RWPE1 (cell line): ENCODE results near the gene CBX2.
A peak's percentile ranks its signal among the peaks of the same experiment; 100 is the strongest.

Source experiments
- CTCF ChIA-PET: fragments of 350-600 bp; sonication (Branson Sonifier 250); formaldehyde crosslinking; extraction: SDS; loops from one replicate; lab custom pipeline; 2021; lab: Yijun Ruan, JAX
- POLR2A ChIA-PET: fragments of 400-600 bp; formaldehyde crosslinking; extraction: SDS; loops from one replicate; lab custom pipeline; 2020; ENCODE audit warnings: antibody characterized with exemption; ENCODE audit not compliant: low non-redundant PET; lab: Yijun Ruan, JAX
- DNase-seq: peaks from one replicate; pipeline ENCODE4 v3.0.0; 2012; ENCODE audit warnings: low spot score
- H3K27ac ChIP-seq: fragments of 450-650 bp; 2 replicates; pipeline ENCODE4 v1.5.1; 2017
- TF ChIP-seq, protein P1 (sequence below): fragments of 450-650 bp; conservative IDR thresholded peaks from 2 replicates; pipeline ENCODE4 v1.5.1; 2017; ENCODE audit warnings: low read depth, mild to moderate bottlenecking

Gene CBX2

DNA sequence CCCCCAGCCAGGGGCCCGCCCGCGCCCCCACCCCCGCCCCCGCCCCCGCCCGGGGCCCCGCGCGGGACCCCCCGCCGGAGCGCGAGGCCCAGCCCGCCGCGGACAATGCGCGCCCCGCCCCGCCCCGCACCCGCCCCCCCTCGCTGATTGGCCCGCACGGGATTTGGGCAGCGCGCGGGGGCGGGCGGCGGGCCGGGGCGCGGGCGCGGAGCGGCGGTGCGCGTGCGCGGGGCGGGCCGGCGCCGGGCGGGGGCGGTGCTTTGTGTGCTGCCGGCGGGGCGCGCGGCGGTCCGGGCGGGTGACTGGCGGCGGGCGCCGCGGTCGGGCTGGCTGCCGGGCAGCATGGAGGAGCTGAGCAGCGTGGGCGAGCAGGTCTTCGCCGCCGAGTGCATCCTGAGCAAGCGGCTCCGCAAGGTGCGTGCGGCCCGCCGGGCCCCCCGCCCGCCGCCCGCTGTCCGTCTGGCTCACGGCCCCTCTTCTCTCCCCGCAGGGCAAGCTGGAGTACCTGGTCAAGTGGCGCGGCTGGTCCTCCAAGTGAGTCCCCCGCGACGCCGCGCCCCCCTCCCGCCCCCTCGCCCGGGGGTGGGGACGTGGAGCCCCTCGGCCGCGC is at the start of gene CBX2:
TSS of gene CBX2 (plus strand) at position 255 of the 610 bp plus-strand sequence. CDS start at position 343, 88 bp downstream.
- H3K27ac ChIP-seq: peak within 1 kb of the TSS; percentile 63
- TF ChIP-seq, protein P1, sequence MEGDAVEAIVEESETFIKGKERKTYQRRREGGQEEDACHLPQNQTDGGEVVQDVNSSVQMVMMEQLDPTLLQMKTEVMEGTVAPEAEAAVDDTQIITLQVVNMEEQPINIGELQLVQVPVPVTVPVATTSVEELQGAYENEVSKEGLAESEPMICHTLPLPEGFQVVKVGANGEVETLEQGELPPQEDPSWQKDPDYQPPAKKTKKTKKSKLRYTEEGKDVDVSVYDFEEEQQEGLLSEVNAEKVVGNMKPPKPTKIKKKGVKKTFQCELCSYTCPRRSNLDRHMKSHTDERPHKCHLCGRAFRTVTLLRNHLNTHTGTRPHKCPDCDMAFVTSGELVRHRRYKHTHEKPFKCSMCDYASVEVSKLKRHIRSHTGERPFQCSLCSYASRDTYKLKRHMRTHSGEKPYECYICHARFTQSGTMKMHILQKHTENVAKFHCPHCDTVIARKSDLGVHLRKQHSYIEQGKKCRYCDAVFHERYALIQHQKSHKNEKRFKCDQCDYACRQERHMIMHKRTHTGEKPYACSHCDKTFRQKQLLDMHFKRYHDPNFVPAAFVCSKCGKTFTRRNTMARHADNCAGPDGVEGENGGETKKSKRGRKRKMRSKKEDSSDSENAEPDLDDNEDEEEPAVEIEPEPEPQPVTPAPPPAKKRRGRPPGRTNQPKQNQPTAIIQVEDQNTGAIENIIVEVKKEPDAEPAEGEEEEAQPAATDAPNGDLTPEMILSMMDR: no peak
- peak; percentile 95 for DNase-seq
- POLR2A ChIA-PET: no interaction called here
- CTCF ChIA-PET: interaction anchor here (0.5 to 1.5 kb wide), 7 partner anchors 11 to 93 kb away, joined by 3 to 7 read pairs (median 4); no protein-coding TSS in a partner anchor

DNA sequence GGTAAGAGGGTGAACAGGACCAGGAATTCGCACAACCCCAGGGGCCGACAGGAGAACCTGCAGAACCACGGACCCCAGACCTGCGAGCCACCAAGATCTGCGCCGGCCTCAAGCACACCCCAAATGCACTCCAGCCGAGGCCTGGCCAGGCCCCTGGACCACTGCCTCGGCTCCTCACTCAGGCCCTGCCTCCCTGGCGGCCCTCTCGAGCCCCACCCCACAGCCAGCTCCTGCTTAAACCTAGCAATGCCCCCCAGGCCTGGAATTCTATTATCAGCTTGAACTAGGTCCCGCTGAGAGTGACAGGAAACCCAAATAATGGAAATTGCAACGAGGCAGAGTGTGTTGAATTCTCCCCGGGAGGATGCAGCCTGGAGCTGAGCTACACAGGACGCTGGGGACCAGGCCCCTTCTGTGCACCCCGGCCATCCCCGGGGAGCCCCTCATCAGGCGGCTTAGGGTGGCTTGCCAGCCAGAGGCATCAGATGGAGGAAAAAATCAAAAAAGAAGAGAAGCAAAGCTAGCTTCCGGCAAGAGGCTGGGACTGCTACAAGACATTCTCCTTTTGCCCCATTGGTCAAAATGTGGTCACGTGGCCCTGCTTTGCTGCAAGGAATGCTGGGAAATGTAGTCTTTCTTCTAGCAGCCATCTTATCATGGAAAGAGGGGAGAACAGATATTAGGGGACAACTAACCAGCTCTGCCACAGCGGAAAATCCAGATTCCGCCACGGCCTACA is 49.6 kb upstream of the CBX2 start:
- no peak overlapping the region for H3K27ac ChIP-seq
- peak; percentile 93 for DNase-seq
- TF ChIP-seq, protein P1: no peak
- POLR2A ChIA-PET: no interaction called here
- CTCF ChIA-PET: interaction anchor here (0.7 to 0.8 kb wide), 2 partner anchors 14 to 169 kb away, joined by 3 read pairs; no protein-coding TSS in a partner anchor

DNA sequence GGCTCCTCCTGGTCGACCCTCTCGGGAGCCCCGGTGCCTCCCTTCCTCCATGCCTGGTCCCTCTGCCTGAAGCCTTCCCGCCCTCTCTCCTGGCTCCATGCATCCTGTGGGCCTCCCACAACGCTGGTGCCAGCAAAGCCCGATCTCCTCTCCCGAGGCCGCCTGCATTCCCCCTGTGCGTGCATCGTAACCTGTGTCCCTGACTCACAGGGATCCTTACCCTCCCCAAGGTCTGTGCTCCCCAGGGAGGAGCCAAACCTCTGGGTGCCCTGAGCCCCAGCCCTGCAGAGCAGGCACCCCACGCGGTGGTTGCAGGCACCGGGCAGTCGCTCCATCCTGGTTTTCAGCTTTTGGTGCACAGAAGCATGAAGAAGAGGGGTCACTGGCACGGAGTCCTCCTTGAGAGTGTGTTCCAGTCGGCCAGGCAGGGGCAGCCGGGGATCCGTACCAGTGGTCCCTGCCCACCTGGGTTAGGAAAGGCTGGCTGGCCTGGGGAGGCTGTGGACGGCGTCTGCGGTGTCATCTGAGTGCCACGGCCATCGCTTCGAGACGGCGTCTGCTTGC is 49.0 kb upstream of the CBX2 start:
- TF ChIP-seq, protein P1: no peak
- ChIA-PET POLR2A (no interaction called here), CTCF (interaction anchor here (0.8 kb wide), 1 partner anchor 13 kb away, joined by 3 read pairs; no protein-coding TSS in a partner anchor)
- no peak for DNase-seq
- H3K27ac ChIP-seq: no peak overlapping the region

DNA sequence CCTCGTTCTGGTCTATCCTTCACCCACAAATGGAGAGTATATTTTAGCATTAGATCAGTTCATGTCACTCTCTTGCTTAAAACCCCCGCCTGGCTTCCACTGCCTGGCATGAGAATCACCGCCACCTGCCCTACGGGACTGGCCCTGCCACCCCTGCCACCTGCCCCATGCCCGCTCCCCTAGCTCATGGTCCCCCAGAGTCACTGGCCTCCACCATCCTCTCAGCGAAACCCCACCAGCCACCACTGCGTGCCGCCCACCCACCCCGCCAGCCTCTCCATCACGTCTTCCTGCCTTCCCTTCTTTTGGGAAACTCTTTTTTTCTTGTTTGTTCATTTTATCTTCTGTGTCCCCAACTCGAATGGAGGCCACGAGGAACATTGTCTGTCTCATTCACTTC is 48.2 kb upstream of the CBX2 start:
- TF ChIP-seq, protein P1: no peak
- no peak for DNase-seq
- POLR2A ChIA-PET: no interaction called here
- no peak overlapping the region for H3K27ac ChIP-seq
- CTCF ChIA-PET: no interaction called here

DNA sequence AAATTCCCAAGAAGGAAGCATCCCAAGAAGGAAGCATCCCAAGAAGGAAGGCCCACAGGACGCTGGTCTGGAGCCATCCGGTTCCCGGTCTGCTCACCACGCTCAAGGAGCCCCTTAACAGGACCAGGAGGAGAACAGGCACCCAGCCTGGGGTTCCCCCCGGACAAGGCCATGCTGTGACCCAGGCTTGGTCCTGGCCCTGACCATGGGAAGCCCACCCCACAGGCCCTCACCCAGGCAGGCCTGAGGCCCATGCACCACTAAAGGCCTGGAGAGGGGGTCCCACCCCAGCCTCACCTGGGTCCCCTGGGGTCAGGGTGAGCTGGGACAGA is 47.5 kb upstream of the CBX2 start:
- ChIA-PET POLR2A (no interaction called here), CTCF (interaction anchor here (0.7 kb wide), 1 partner anchor 12 kb away, joined by 3 read pairs; no protein-coding TSS in a partner anchor)
- TF ChIP-seq, protein P1: no peak
- H3K27ac ChIP-seq: no peak overlapping the region
- DNase-seq: no peak

DNA sequence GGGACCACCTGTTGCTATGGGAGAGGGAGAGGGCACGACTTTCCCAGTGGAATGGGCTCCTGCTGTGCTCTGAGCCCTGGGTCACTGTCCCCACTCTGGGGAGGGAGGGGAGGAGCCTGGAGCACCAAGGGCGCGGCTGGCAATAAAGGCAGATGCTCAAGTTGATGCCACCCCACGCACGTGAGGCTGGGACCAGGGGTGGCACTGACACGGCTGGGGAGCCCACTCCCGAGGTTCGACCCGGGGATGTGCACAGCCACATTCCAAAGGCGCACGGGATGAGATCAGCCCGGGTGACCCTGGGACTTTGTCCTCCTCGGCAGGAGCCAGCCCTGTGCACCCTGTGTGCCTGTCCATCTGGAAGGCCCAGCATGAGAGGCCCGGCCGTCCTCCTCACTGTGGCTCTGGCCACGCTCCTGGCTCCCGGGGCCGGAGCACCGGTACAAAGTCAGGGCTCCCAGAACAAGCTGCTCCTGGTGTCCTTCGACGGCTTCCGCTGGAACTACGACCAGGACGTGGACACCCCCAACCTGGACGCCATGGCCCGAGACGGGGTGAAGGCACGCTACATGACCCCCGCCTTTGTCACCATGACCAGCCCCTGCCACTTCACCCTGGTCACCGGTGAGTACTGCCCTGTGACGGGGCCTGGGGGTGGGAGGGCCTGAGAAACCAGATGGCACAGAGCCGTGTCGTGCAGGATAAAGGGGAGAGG is 47.0 kb upstream of the CBX2 start, which contains the start of gene ENPP7:
TSS of gene ENPP7 (plus strand) at position 175 of the 715 bp plus-strand sequence. CDS start at position 372, 197 bp downstream.
- DNase-seq: no peak
- CTCF ChIA-PET: interaction anchor here (0.7 kb wide), 1 partner anchor 11 kb away, joined by 3 read pairs; no protein-coding TSS in a partner anchor
- TF ChIP-seq, protein P1: no peak
- no peak within 1 kb of the TSS for H3K27ac ChIP-seq
- POLR2A ChIA-PET: no interaction called here
